Activated CD4-positive, CD25-positive, alpha-beta regulatory T cell treated with anti-CD3 and anti-CD28 coated beads, Interleukin-2, amount 50 U/mL, for 72 hours (primary cell): ENCODE results near the gene BFSP2.
A peak's percentile ranks its signal among the peaks of the same experiment; 100 is the strongest.

Experiments
- DNase-seq: peaks from one replicate; pipeline ENCODE4 v3.0.0; 2021

Gene BFSP2

GRCh38 chr3:133424937-133425869 lies 25.3 kb downstream of the BFSP2 start:
- DNase-seq = no peak

DNA sequence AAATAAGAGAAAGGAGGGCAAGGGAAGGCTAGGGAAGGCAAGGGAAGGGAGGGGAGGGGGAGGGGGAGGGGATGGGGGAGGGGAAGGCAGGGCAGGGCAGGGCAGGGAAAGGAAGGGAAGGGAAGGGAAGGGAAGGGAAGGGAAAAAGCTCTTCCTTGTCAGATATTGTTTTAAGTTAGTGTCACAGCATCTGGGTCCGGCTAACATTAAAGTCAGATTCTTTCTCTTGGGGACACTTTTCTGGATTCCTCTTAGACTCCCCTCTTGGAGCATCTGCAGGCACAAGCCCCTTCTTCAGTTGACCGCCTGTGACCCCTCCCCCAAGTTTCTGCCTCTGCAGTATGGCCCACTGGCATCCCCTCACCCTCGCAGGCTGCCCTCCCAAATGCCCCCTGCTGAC lies 26.0 kb downstream of the BFSP2 start:
- no peak for DNase-seq

DNA sequence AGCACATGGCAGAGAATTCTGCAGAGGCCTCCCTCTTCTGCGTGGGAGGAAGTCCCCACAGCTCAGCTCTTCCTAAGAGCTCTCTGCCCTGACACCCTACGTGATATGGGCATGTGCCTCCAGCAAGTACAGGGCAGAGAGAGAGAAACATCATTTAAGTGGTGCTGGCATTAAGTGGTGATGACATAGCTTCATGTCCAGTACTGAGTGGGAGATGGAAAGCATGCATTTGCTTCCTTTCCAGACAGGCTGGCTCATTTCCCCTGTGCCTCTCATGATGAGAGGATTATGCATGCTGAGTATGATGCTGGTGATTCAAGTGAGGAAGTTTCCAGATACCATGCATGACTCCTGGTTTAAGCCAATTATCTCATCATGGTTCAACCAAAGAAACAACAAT lies 26.9 kb downstream of the BFSP2 start:
- DNase-seq = no peak

DNA sequence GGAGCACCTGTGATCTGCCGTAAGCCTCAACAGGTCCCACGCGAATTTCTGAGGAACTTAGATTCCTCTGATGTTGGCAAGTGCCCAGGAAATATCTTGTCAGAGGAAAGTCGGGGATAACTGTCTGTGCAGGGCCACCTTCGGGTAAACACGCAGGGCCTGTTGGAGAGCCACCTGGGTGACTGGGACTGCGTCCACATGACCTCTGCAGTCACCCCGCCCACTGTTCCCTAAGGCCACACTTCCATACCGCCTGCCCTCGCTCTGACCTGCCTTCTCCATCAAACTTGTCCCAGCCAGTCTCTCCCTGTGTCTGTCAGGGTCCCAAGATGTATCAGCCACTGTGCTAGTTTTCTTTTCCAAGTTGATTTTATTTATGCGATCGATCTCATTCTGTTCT lies 28.7 kb downstream of the BFSP2 start:
- no peak for DNase-seq

DNA sequence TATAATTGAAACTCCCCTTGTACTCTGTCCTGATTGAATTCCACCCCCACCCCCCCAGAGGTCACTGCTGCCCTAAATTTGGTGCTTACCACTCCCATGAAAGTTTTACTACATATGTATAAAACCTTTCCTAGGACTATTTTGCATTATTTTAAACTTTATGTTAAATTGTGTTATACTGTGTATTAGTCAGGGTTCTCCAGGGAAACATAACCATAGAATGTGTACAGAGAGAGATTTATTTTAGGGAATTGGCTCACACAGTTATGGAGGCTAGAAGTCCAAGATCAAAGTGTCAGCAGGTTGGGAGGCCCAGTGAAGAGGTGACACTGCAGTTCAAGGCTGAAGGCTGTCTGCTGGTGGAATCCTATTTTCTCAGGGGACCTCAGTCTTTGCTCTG lies 29.2 kb downstream of the BFSP2 start:
- no peak for DNase-seq

- no peak for DNase-seq
Measured at GRCh38 chr3:133439563-133439962, 39.7 kb downstream of the BFSP2 start.

GRCh38 chr3:133440652-133441051 lies 40.8 kb downstream of the BFSP2 start:
- no peak for DNase-seq

DNA sequence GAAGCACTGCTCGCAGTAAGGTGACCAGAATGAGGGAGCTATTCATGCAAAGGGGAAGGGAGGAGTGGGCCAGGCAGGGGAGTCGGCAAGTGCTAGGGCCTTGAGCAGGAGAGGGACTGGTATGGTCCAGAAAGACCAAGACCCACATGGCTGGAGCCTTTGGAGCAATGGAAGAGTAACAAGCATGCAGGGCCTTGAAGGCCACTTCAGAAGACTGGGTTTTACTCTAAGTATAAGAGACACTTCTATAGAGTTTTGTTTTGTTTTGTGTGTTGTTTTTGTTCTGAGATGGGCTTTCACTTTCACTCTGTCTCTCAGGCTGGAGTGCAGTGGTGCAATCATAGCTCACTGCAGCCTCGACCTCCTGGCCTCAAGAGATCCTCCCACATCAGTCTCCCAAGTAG lies 42.0 kb downstream of the BFSP2 start:
- no peak for DNase-seq

DNA sequence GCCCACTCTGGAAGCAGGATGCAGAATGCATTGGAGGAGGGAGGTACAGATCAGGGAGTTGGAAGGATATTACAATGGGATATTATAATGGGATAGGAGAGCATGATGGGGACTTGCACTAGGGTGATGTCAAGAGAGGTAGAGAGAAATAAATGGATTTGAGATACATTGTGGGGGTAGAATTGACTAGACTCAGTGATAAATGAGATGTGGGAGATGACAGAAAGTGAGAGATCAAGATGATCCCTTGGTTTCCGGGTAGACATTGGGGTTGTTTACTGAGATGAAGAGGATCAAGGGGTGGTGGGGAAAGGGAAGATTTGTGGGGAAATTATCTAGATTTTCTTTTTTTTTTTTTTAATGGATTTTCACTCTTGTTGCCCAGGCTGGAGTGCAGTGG lies 42.7 kb downstream of the BFSP2 start:
- DNase-seq = no peak

GRCh38 chr3:133443649-133444422 lies 44.0 kb downstream of the BFSP2 start:
- no peak for DNase-seq

GRCh38 chr3:133444423-133444774 lies 44.5 kb downstream of the BFSP2 start:
- no peak for DNase-seq

DNA sequence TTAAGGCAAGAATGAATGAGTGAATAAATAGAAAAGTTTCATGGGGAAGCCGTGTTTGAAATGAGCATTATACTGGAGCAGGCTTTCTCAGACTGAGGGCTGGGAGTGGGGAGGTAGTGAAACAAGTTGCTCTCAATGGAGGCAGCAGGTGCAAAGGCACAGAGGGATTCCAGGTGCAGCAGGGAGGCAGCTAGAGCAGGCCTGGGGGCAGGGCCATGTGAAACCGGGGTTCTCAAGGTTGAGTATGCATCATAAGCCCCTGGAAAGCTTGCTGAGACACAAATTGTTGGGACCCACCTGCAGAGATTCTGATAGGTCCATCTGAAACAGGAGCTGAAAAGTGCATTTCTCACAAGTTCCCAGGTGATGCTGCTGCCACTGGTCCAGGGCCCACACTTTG lies 45.3 kb downstream of the BFSP2 start:
- no peak for DNase-seq

GRCh38 chr3:133447750-133448477 lies 48.1 kb downstream of the BFSP2 start:
- DNase-seq = no peak

- DNase-seq = peak; percentile 63
Measured at GRCh38 chr3:133448478-133449122, 48.7 kb downstream of the BFSP2 start.

DNA sequence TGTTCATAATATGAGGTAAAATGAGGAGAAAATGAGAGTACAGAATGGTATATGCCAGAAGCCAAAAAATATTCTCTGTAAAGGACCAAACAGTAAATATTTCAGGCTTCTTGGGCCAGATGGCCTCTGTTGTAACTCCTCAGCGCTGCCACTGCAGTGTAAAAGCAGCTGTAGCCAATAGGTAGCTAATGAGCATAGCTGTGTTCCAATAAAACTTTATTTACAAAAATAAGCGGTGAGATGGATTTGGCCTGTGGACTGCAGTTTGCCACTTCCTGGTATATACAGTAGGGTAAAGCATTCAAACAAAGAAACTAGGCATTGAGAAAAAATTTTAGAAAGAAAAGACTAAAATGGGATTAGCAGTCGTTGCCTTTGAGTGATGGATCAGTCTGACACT lies 51.5 kb downstream of the BFSP2 start:
- DNase-seq = no peak

DNA sequence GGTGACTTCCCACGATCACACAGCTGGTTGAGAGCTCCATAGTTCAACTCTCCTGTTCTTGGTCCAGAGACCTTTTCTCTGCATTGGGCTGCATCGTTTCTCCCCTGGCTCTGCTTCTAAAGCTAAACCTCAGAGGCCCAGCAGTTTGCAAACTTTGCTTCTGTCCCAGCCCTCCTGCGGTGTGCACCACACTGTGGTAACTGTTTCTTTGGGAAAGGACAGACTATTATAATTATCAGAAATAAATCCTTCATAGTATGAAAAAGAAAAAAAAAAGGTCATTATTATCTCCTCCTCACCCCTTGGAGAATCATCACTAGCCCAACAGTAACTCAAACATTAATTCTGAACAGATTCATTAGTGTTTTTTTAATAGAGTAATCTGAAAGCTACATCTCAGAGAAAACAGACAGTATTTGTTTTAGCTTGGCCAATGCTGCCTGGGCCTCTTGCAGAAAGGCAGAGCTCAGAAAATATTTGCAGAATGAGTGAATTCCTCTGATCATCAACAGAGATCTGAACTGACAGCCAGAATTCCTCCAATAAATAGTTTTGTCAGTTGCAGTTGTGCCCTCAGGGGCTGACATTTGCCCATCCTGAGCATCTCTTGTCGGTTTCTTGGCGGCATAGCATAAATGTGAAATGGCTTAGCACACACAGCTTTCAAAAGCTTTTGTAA lies 52.9 kb downstream of the BFSP2 start:
- no peak for DNase-seq

DNA sequence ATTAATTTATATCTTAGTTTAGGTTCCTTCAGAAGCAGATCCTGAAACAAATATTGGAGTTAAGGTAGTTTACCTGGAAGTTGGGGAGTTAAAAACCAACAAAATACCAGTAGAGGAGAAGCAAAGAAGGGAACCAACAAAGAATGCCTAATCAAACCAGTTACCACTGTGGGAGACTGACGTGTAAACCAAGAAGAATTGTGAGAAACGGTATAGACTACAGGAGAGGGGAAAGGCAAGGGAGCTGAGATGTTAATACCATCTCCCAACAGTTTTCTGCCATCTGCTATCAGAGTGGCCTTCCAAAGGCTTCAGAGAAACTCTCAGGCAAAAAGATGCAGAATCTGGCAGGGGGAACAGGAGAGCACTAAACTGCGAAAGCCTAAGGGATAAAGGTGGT lies 53.5 kb downstream of the BFSP2 start:
- DNase-seq = no peak

- DNase-seq = no peak
Measured at GRCh38 chr3:133455281-133455680, 55.4 kb downstream of the BFSP2 start.

GRCh38 chr3:133455960-133456359 lies 56.1 kb downstream of the BFSP2 start:
- no peak for DNase-seq

DNA sequence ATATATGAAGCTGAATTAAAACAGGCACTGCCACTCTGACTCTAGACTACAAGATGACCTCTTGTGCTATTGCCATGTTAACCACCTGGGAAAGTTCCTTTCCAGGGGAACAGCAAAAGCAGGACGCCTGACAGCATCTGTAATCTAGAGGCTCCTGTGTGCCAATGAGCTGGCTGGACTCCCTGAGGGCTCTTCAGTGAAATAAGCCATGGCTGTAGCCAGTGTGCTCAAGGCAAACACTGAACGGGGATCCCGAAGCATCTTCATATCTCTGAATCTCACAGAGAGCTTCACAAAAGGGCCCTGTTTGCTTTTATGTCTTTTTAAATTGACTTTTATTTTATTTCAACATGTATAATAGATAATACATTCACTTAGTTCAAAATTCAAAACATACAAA lies 57.2 kb downstream of the BFSP2 start:
- no peak for DNase-seq

DNA sequence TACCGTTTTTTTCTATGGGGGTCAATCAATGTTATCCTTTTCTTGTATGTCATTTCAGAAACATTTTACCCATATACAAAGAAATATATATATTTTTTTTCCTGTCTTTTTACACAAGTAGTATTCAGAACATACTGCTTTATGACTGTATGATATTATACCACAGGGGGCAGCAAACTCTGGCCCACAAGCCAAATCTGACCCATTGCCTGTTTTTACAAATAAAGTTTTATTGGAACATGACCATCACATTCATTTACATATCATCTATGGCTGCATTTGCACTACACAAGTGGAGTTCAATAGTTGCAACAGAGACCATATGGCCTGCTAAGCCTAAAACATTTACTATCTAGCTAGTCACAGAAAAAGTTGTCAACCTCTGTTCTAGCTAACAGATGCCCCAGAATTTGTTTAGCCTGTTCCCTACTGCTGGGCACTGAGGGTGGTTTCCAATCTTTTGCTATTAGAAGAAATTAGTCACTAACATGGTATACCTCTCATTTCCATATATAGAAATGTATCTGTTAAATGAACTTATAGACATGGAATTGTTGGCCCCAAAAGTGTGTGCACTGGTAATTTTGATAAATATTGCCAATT lies 57.7 kb downstream of the BFSP2 start:
- DNase-seq = no peak

- DNase-seq = no peak
Measured at GRCh38 chr3:133459400-133459799, 59.5 kb downstream of the BFSP2 start.
